GM21786 (cell line): Measurements from ENCODE around the gene PI4K2B.
"Not testable (repeated sequence)": the region's sequence is repeated elsewhere in the genome, so short reads cannot be mapped to it uniquely, and the experiment has no call there.

Experiments used
- ATAC-seq: cut with Tn5 transposase; IDR thresholded peaks from one replicate; pipeline ENCODE4 v1.9.1; 2021; ENCODE audit not compliant: unreplicated experiment

Gene PI4K2B

GRCh38 chr4:25302626-25303025 lies 68.8 kb downstream of the PI4K2B start:
- no peak for ATAC-seq

- ATAC-seq, result no peak
Measured at GRCh38 chr4:25303578-25303977, 69.7 kb downstream of the PI4K2B start.

GRCh38 chr4:25306518-25307057 lies 72.8 kb downstream of the PI4K2B start:
- ATAC-seq, result no peak

GRCh38 chr4:25307596-25307995 lies 73.8 kb downstream of the PI4K2B start:
- ATAC-seq, result no peak

DNA sequence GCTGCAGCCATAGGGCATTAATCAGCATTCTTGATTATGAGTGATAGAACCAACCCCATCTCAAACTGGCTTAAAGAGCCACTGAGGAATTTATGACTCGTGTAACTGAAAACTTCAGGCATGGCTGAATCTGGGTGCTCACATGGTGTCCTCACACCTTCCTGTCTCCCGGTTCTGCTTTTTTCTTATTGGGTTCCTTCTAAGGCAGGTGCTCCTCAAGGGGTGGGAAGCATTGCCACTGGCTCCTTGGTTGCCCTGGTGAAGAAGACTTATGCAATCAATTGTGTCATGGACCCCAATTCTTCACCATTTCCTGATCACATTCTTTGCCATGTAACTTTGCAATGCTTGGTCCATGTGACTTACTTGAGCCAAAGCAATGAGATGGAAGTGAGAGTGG lies 74.5 kb downstream of the PI4K2B start:
- ATAC-seq, result no peak

GRCh38 chr4:25308761-25309160 lies 74.9 kb downstream of the PI4K2B start:
- ATAC-seq, result no peak

DNA sequence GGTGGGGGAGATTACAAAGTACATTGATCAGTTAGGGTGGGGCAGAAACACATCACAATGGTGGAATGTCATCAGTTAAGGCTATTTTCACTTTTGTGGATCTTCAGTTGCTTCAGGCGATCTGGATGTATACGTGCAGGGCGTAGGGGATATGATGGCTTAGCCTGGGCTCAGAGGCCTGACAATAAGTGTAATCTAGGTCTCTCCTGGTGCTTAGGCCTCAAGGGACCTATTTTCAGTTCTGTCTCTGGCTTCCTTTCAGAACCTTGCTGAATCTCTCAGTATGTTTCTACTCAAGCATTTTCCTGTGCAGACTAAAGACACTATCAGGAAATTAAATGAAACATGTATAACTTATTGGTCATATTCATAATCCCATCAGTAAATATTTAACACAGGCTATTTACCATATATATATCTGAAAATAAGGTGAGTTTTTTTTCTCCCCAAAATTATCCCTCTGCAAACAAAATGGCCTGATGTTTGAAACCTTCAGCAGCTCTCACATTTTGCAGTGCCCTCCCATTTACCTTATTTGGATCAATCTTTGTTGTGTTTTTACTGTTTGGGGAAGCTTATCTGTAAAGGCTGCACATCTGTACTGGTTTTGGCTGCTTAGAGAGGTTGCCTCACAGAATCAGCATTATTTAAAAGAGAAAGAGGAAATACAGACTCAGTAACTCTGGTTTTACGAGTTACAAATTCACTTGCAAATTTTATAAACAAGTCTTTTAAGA lies 76.4 kb downstream of the PI4K2B start:
- ATAC-seq, result peak; percentile 62

DNA sequence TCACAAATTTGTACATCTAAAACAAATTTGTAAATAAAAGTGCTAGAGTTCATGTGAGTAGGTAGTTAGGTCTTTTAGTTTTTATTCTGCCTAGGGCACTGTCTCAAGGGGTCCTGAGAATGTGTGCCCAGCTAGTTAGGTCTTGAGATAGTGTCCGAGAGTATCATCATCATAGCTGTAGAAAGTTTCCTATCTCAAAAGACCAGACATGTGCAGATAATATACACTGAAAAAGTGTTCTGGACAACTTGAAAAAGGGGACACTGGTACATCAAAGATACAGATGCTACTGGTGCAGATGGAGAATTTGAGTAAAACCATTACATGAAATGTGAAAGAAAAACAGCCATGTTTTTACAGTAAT lies 77.0 kb downstream of the PI4K2B start:
- ATAC-seq, result peak; percentile 19

GRCh38 chr4:25312496-25313200 lies 78.8 kb downstream of the PI4K2B start, which contains the start of gene ZCCHC4:
ZCCHC4 (plus strand) TSS chr4:25312774; CDS start chr4:25312810, 36 bp downstream.
- peak; percentile 77 for ATAC-seq

- no peak for ATAC-seq
Measured at GRCh38 chr4:25313201-25313895, 79.5 kb downstream of the PI4K2B start.

GRCh38 chr4:25320336-25320735 lies 86.5 kb downstream of the PI4K2B start:
- ATAC-seq, result no peak

- ATAC-seq, result no peak
Measured at GRCh38 chr4:25320773-25321172, 86.9 kb downstream of the PI4K2B start.

GRCh38 chr4:25321703-25322102 lies 87.9 kb downstream of the PI4K2B start:
- ATAC-seq, result no peak

DNA sequence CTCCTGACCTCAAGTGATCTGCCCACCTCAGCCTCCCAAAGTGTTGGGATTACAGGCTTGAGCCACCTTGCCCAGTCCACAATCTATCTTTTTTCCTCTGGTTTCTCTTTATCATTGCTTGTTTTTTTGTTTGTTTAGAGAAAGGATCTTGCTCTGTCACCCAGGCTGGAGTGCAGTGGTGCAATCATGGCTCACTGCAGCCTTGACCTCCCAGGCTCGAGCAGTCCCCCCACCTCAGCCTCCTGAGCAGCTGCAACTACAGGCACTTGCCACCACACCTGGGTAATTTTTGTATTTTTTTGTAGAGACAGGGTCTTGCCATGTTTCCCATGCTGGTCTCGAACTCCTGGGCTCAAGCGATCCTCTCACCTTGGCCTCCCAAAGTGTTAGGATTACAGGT lies 94.6 kb downstream of the PI4K2B start:
- not testable (repeated sequence) for ATAC-seq
